ENCODE measurements around the gene PDGFA. TPM values are rescaled to one million over a fixed set of nuclear protein-coding genes. Genes with fewer than 3 reads are reported as not detected.

Gene PDGFA
- total RNA-seq, 1 donor from 2014 or later = 10.6 TPM

DNA sequence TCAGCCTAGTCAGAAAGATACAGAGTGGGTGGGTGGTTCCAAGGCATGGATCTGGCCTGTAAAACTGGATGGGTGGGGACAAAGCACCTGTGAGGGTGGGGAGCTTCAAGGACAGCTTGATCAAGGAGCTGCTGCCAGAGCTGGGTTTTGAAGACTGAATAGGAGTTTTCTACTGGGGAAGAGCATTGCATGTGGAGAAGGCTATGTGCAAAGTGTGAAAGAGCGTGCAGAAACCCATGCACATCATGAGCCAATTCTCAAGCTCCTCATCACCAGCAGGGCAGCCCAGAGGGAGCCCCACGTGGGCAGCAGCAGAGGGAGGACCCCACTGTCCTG lies 58.6 kb downstream of the PDGFA start:
- H3K9me3 Mint-ChIP-seq = no peaks in the 10 kb centered on the region
- H3K36me3 Mint-ChIP-seq (ENCODE audit: low read depth) = no peaks in the 10 kb centered on the region
- intact Hi-C loops (cut with micrococcal nuclease) = no loop called here
- no peak for DNase-seq (ENCODE audit: low spot score)
- no peaks in the 10 kb centered on the region for H3K27me3 Mint-ChIP-seq (ENCODE audit: low read depth)
- no peaks in the 10 kb centered on the region for H3K4me1 Mint-ChIP-seq (ENCODE audit: low read depth)
- no peak overlapping the region for H3K4me3 Mint-ChIP-seq (ENCODE audit: low read depth)
- H3K27ac Mint-ChIP-seq = no peak overlapping the region

DNA sequence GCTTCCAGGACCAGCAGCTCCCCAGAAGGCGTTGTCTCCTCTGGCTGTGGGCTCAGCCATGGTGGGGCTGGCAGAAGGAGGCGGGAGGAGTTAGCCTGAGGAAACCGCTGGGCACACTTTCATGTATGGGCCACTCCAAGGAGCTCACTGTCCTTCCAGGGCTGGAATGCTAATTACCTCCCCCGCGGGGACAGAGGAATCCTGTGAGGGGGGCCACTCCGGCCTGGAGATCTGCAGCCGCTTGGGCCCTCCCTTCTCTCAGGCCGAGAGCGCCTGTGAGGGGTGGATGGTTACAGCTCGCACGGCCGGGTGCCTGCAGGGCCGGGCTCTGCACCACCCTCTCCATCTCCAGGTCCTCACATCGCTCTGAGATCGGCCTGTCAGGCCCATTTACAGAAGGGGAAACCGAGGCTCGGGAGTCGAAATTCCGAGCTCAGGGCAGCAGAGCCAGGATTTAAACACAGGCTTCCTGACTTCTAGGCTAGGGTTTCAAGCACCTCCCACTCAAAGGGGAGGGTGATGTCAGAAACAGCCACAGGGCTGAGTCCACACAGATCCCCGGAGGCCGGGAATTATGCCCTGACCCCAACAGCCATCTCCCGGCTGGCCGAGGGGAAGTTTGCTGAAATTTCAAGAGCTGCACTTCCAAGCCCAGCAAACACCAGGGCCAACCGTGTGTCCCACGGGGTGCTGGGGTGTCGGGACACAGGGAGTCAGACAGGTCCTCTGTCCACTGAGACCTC lies 59.1 kb downstream of the PDGFA start:
- H3K4me1 Mint-ChIP-seq (ENCODE audit: low read depth) = no peaks in the 10 kb centered on the region
- H3K27me3 Mint-ChIP-seq (ENCODE audit: low read depth) = no peaks in the 10 kb centered on the region
- no peak for DNase-seq (ENCODE audit: low spot score)
- no peak overlapping the region for H3K4me3 Mint-ChIP-seq (ENCODE audit: low read depth)
- H3K9me3 Mint-ChIP-seq = no peaks in the 10 kb centered on the region
- no peaks in the 10 kb centered on the region for H3K36me3 Mint-ChIP-seq (ENCODE audit: low read depth)
- H3K27ac Mint-ChIP-seq = no peak overlapping the region
- intact Hi-C loops (cut with micrococcal nuclease) = no loop called here

DNA sequence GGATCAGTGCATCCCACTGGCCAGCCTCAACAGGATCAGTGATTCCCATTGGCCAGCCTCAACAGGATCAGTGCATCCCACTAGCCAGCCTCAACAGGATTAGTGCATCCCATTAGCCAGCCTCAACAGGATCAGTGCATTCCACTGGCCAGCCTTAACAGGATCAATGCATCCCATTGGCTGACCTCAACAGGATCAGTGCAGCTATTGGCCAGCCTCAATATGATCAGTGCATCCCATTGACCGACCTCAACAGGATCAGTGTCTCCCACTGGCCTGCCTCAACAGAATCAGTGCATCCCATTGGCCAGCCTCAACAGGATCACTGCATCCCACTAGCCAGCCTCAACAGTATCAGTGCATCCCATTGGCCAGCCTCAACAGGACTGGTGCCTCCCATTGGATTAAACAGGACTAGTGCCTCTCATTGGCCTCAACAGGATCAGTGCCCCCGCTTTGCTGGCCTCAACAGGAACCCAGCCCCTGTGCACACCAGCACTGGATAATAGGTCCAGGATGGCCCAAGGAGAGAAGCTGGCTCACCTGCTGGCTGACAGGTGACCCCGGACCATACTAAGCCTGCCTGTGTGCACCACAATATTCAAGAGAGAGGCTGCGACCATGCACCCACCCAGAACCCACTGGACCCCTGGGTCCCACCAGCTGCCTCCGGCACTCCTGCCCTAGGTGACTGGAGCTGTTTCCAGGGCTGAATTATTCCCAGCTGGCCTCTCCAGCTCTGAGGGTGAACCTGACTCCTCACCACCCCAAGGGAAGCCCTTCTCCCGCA lies 59.9 kb downstream of the PDGFA start:
- intact Hi-C loops (cut with micrococcal nuclease) = no loop called here
- Mint-ChIP-seq H3K4me1 (ENCODE audit: low read depth) (no peaks in the 10 kb centered on the region), H3K27me3 (ENCODE audit: low read depth) (no peaks in the 10 kb centered on the region)

DNA sequence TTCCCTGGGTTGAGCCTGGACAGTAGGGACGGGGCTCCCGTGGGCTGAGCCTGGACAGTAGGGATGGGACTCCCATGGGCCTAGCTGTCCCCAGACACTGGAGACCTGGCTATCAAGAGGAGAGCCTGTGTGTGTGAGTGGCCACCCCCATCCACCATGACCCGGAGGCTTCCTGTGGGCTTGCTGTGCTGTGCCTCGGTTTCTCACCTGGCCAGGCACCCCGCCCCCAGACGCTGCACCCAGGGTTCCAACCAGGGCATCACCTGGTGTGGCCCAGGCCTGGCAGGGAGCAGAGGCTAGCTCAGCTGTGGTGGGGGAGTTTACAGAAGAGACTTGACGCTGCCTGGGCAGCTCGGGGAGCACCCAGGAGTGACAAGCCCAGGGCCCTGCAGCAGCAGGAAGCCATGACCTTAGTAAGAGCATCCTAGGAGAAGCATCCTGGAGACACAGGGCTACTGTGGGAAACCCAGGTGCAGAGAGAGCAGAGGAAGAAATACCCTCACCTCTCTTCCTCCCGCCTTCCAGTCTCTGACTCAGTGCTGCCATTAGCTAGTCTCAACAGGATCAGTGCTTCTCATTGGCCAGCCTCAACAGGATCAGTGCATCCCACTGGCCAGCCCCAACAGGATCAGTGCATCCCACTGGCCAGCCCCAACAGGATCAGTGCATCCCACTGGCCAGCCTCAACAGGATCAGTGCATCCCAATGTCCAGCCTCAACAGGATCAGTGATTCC lies 61.0 kb downstream of the PDGFA start:
- DNase-seq (ENCODE audit: low spot score) = no peak
- H3K27me3 Mint-ChIP-seq (ENCODE audit: low read depth) = no peaks in the 10 kb centered on the region
- no peaks in the 10 kb centered on the region for H3K36me3 Mint-ChIP-seq (ENCODE audit: low read depth)
- H3K4me1 Mint-ChIP-seq (ENCODE audit: low read depth) = no peaks in the 10 kb centered on the region
- intact Hi-C loops (cut with micrococcal nuclease) = no loop called here
- no peak overlapping the region for H3K27ac Mint-ChIP-seq
- H3K4me3 Mint-ChIP-seq (ENCODE audit: low read depth) = no peak overlapping the region
- H3K9me3 Mint-ChIP-seq = no peaks in the 10 kb centered on the region

More for the DNA sequence above, 59.9 kb downstream of the PDGFA start:
- Mint-ChIP-seq H3K36me3 (ENCODE audit: low read depth) (no peaks in the 10 kb centered on the region), H3K4me3 (ENCODE audit: low read depth) (no peak overlapping the region), H3K27ac (no peak overlapping the region), H3K9me3 (no peaks in the 10 kb centered on the region)
- DNase-seq (ENCODE audit: low spot score) = no peak

DNA sequence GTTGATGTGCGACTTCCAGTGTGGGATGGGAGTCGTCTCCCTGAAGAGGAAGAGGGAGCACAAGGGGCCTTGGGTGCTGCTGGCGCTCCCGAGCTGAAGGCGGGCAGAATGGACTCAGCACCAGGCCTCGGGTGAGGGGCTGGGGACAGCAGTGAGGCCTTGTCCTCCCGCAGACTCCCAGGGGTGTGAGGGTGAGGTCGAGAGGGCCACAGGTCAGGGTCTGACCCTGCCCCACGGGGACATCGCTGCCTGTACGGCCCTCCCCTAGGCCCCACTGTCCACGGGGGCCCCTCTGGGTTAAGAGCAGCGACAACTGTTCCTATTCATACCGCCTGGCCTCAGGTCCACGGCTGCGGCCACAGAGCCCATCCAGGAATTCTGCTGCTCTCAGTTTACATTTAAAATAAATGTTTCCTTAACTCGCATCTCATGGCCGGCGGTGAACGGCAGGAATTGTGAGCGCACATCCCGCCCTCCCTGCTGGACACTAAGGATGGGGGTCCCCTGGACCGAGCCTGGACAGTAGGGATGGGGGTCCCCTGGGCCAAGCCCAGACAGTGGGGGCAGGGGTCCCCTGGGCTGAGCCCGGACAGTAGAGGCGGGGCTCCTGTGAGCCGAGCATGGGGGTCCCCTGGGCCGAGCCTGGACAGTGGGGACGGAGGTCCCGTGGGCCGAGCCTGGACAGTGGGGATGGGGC lies 61.7 kb downstream of the PDGFA start:
- DNase-seq (ENCODE audit: low spot score) = no peak

GRCh38 chr7:455110-455928 lies 64.3 kb downstream of the PDGFA start:
- no peak for DNase-seq (ENCODE audit: low spot score)
- Mint-ChIP-seq H3K36me3 (ENCODE audit: low read depth) (no peaks in the 10 kb centered on the region), H3K9me3 (no peaks in the 10 kb centered on the region), H3K27me3 (ENCODE audit: low read depth) (peaks cover 12% of the 10 kb centered on the region), H3K4me1 (ENCODE audit: low read depth) (peaks cover 6% of the 10 kb centered on the region), H3K27ac (no peak overlapping the region), H3K4me3 (ENCODE audit: low read depth) (no peak overlapping the region)
- intact Hi-C loops (cut with micrococcal nuclease) = no loop called here

More for the DNA sequence above, 61.7 kb downstream of the PDGFA start:
- H3K27ac Mint-ChIP-seq = no peak overlapping the region
- H3K4me1 Mint-ChIP-seq (ENCODE audit: low read depth) = no peaks in the 10 kb centered on the region
- intact Hi-C loops (cut with micrococcal nuclease) = no loop called here
- no peak overlapping the region for H3K4me3 Mint-ChIP-seq (ENCODE audit: low read depth)
- H3K36me3 Mint-ChIP-seq (ENCODE audit: low read depth) = no peaks in the 10 kb centered on the region
- H3K27me3 Mint-ChIP-seq (ENCODE audit: low read depth) = no peaks in the 10 kb centered on the region
- no peaks in the 10 kb centered on the region for H3K9me3 Mint-ChIP-seq

- no peaks in the 10 kb centered on the region for H3K9me3 Mint-ChIP-seq
- intact Hi-C loops (cut with micrococcal nuclease) = no loop called here
- H3K4me3 Mint-ChIP-seq (ENCODE audit: low read depth) = no peak overlapping the region
- no peak overlapping the region for H3K27ac Mint-ChIP-seq
- no peak for DNase-seq (ENCODE audit: low spot score)
- H3K36me3 Mint-ChIP-seq (ENCODE audit: low read depth) = no peaks in the 10 kb centered on the region
- peaks cover 12% of the 10 kb centered on the region for H3K27me3 Mint-ChIP-seq (ENCODE audit: low read depth)
- H3K4me1 Mint-ChIP-seq (ENCODE audit: low read depth) = peaks cover 6% of the 10 kb centered on the region
These were observed 65.1 kb downstream of the PDGFA start for GRCh38 chr7:454356-455109.

GRCh38 chr7:453597-454306 lies 65.9 kb downstream of the PDGFA start:
- no peak overlapping the region for H3K27ac Mint-ChIP-seq
- no peaks in the 10 kb centered on the region for H3K36me3 Mint-ChIP-seq (ENCODE audit: low read depth)
- intact Hi-C loops (cut with micrococcal nuclease) = no loop called here
- H3K4me1 Mint-ChIP-seq (ENCODE audit: low read depth) = peaks cover 6% of the 10 kb centered on the region
- no peak for DNase-seq (ENCODE audit: low spot score)
- H3K9me3 Mint-ChIP-seq = no peaks in the 10 kb centered on the region
- no peak overlapping the region for H3K4me3 Mint-ChIP-seq (ENCODE audit: low read depth)
- H3K27me3 Mint-ChIP-seq (ENCODE audit: low read depth) = peaks cover 15% of the 10 kb centered on the region

DNA sequence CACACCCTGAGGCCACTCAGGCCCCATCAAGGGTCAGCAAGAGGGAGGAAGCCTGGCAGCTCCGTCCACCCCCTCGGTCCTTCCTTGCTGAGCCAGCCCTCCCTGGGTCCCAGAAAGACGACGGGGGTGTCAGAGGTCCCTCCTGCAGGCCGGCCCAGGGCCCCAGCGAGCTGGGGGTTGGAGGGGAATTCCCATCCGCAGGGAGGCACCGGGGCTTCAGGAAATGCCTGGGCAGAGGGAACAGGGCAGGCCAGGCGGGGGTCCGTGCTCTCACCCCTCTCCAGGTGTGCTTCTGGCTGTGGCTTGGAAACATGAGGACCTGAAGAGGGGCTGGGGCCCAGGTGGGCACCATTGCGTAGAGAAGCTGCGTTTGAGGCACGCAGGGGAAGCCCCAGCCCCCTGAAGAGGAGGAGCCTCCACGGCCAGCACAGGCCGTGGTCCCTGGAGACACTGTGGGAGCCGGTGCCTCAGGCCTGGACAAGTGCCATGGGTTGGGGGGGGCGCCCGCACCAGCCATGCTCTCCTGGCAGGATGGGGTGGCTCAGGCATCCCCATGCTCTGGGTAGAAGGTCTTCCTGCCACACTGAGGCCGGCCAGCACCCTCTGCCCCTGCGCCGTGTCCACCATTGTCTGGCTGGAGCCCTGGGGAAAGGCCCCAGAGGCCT lies 66.7 kb downstream of the PDGFA start:
- DNase-seq (ENCODE audit: low spot score) = no peak
- Mint-ChIP-seq H3K9me3 (no peaks in the 10 kb centered on the region), H3K36me3 (ENCODE audit: low read depth) (no peaks in the 10 kb centered on the region), H3K4me3 (ENCODE audit: low read depth) (no peak overlapping the region), H3K4me1 (ENCODE audit: low read depth) (peaks cover 6% of the 10 kb centered on the region), H3K27ac (no peak overlapping the region), H3K27me3 (ENCODE audit: low read depth) (peaks cover 15% of the 10 kb centered on the region)
- intact Hi-C loops (cut with micrococcal nuclease) = no loop called here

DNA sequence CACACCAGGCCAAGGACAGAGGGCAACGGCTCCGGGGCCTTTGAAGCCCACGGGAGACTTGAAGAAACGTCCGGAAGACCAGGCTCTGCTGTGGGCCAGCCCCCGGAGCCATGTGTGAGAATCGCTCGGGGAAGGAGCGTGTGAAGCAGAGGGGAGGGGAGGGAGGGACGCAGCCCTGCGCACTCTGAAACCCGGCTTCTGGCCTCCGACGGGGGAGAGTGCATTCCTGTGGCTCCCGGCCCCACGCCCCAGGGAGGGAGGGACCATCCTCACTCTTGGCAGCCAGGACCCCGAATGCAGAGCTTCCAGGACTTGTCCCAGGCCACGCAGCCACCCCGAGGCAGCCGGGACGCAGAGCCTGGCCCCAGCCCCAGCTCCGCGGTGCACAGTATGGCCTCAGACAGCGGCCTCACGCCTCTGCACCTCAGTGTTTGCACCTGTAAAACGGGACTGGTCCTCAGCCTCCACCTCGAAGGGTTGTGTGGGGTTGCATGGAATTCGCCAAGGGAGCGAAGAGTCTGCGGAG lies 67.4 kb downstream of the PDGFA start:
- Mint-ChIP-seq H3K9me3 (no peaks in the 10 kb centered on the region), H3K36me3 (ENCODE audit: low read depth) (no peaks in the 10 kb centered on the region), H3K27ac (no peak overlapping the region), H3K4me3 (ENCODE audit: low read depth) (no peak overlapping the region), H3K27me3 (ENCODE audit: low read depth) (peaks cover 15% of the 10 kb centered on the region), H3K4me1 (ENCODE audit: low read depth) (peaks cover 6% of the 10 kb centered on the region)
- intact Hi-C loops (cut with micrococcal nuclease) = no loop called here
- DNase-seq (ENCODE audit: low spot score) = no peak

Measured in activated T-helper 2 cell treated with anti-CD3 and anti-CD28 coated beads, Interferon-gamma antibody, Interleukin-2, Interleukin-4, amounts not matched to agents 10 μg/mL and 5 μg/mL and 100 μg/mL, durations not matched to agents 14 hours and 24 hours and 36 hours (primary cell).